M059J (cell line): ENCODE results near the gene S100P. TPM values are rescaled to one million over a fixed set of nuclear protein-coding genes. Genes with fewer than 3 reads are reported as not detected.
"Not testable (repeated sequence)": the region's sequence is repeated elsewhere in the genome, so short reads cannot be mapped to it uniquely, and the experiment has no call there.

Experiments used
- DNase-seq: peaks from one replicate; pipeline ENCODE4 v3.0.0-alpha.2; 2012; ENCODE audit warnings: low read depth
- total RNA-seq: library from RNA; depleted of rRNA; stranded (reverse); fragments of >200 nt; shearing (Covaris generic); gene quantifications from 2 replicates; pipeline ENCODE4 v1.2.3, GENCODE V29; 2014

Gene S100P
- total RNA-seq, 1 experiment from 2014 or later: not detected

DNA sequence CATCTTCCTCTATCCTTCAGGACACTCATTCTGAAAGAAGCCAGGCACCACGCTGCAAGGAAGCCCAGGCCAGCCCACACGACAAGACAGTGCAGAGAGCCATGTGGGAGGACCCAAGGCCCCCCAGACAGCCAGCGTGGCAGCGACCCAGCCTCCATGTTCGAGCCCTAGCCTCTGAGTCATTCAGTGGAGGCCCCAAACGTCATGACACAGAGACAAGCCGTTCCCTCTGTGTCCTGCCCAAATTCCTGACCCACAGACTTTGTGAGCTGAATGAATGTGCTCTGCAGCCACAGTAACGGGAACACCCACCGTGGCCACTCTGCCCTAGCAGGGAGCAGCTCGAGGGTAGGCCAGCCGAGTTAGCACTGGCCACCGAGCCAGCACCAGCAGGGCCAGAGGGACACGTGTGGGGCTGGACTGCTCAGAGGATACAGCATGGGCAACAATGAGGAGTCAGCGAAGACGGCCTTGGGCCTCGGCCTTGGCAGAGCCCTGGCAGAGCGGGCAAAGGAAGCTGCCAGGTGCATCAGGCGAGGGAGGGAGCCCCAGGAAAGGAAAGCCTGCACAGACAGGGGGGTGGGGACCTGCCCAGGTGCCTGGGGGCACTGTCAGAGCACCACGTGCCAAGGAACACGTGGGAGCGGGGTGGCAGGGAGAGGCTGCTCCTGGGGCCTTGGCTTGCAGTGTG, 30.9 kb downstream of the S100P start:
- no peak for DNase-seq

- DNase-seq: not testable (repeated sequence)
These were observed 31.8 kb downstream of the S100P start for GRCh38 chr4:6725427-6725961.

- no peak for DNase-seq
These were observed 33.6 kb downstream of the S100P start for GRCh38 chr4:6727081-6727942.

- DNase-seq: no peak
These were observed 34.2 kb downstream of the S100P start for GRCh38 chr4:6727943-6728250.

DNA sequence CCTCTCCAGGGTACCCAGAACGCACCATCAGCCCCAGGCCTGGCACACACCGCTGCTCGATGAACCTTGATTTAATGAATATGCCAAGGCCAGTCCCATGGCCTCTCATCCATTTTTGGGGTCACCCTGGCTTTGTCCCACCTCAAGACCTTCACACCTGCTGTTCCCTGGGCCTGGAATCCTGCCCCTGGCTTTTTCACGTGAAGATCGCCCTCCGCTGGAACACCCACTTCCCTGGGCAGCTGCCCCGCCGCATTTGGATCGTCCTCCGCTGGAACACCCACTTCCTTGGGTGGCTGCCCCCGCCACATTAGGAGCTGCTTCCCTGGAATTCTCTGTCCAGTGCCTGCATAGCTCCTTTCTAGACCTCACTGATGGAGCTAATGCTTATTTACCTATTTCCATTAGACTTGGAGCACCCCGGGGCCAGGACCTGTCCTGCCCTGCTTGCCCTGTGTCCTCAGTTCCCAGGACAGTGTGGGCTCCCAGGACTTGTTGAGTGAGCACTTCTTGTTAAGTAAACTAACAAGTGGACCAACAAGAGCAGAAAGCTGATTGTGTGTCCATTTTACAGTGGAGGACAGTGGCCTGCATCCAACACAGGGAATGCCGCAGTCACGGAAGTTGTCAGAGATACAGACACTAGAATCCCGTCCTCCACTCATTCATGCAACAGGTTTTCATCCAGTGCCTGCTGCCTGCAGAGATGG, 34.8 kb downstream of the S100P start:
- no peak for DNase-seq

DNA sequence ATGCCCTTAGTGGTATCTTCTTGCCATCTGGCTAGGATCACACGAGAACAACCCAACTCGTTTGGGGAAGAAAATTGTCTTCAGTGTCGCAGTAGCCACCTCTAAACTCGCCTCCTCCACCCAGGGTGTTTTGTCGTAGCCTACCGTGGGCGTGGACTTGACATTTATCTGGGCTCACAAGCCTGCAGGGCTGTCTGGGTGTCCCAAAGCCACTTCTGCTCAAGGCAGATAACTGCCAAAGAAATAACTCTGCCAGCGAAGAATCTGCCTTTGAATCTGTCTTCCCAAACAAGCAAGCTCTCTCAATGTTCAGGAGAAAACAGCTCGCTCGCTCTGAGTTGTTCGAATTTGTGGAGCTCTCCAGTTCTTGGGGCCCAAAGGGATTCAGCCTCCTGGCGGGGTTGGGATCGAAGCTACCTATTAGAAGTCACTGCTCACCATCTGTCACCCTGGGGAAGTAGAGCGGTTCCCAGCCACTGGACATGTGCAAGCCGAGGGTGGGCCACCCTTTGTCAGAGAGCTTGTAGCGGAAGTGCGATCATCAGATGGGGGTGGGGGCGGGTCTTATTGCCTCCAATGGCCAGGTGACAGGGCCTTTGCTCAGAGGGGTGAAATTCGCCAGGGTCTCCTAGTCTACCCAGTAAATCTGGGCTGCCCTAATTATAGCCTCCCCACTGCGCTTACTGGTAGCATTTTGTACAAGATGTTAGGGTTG, 37.1 kb downstream of the S100P start:
- no peak for DNase-seq

DNA sequence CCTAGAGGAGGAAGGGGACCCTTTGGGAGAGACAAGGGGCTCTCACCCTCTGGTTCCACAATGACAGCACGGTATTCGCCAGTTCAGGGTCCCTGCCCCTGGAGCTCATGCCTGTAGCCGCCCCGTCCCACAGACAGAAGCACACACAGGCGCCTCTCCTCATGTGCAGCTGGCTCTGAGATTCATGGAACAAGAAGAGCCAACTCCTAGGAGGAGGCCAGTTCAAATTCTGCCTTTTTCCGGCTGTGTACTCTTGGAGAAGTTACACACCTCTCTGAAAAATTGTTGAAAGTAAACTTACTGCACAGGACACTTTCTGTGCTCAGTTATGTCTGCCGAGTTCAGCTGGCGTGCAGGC, 37.6 kb downstream of the S100P start:
- DNase-seq: no peak

DNA sequence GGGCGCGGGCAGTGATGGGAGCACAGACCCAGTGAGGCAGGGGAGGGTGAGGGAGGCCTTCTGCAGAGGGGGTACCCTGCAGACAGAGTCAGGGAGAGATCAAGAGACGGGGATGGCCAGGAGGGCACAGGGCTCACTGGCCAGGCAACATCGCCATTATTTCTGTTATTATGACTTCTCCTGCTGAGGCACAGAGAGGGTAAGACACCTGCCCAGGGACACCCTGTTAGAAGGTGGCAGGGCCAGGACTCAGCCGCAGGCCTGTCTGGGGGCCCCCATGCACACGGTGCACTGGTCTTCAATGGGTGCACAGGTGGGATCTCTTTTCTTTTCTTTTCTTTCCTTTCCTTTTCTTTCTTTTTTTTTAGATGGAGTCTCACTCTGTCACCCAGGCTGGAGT, 38.1 kb downstream of the S100P start:
- DNase-seq: no peak

GRCh38 chr4:6732441-6733357, 39.0 kb downstream of the S100P start:
- peak; percentile 86 for DNase-seq

DNA sequence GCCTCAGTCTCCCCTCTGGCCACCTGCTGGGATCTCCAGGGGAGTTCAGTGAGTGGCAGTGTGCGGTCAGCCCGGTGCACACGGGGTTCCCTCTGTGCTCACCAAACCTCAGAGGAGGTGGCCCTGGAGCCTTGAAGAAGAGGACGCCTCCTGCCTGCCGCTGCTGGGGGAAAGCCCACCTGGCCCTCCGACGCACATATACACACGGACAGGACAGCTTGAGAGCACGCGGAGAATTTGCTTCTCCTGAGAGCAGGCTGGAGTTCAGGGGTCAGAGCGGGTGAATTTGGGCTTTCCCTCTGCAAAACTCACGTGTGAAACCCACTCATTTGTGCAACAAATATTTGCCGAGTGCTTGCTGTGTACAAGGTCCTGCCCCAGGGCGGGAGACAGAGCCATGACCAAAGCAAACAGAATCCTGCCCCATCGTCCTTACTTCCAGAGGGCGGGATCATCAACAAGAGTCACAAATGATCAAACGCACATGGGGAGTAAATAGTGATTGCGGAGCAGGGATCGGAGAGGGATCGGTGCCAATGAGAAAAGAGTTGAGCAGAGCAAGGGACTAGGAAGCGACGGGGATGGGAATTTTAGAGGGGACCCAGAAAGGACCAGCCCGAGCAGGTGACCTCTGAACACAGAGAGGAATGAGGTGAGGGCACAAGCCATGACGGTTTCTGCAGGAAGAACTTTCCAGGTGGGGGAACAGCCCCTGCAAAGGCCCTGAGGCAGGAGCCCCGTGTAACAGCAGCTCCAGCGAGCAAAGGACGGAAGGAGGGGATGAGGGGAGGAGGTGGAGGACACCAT, 39.9 kb downstream of the S100P start:
- no peak for DNase-seq

DNA sequence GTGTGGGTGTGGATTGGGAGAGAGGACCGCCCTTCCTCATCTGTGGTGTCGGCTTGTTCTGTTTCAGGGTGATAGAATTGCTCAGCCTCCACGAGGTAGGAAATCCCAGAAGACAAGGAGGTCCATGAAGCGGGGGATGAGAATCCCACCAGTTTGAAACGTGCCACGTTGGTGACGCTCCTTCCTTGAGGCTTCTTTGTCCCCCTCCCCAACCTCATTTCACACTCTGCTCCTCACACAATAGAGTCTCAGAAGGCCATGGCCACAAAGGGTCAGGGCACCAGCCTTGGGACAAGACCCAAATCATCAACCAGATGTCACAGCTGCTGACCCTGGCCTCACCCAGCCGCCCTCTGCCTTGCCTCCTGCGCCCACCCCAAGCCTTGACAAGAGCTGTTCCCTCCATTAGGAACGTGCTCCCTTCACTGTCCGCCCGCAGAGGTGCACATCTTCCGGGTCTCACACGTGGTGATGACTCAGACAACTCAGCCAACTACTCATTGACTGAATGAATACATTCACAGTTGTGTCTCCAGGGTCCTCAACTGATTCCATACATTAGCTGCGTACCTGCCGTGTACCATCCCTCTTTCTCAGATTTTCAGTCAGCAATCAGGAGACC, 40.6 kb downstream of the S100P start:
- no peak for DNase-seq

DNA sequence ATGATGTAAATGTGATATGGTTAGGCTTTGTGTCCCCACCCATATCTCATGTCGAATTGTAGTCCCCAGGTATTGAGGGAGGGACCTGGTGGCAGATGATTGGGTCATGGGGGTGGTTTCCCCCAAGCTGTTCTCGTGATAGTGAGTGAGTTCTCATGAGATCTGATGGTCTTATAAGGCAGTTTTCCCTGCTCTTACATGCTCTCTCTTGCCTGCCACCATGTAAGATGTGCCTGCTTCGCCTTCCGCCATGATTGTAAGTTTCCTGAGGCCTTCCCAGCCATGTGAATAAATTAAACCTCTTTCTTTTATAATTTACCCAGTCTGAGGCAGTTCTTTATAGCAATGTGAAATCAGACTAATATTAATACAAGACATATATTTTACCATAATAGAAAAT, 46.2 kb downstream of the S100P start:
- no peak for DNase-seq

DNA sequence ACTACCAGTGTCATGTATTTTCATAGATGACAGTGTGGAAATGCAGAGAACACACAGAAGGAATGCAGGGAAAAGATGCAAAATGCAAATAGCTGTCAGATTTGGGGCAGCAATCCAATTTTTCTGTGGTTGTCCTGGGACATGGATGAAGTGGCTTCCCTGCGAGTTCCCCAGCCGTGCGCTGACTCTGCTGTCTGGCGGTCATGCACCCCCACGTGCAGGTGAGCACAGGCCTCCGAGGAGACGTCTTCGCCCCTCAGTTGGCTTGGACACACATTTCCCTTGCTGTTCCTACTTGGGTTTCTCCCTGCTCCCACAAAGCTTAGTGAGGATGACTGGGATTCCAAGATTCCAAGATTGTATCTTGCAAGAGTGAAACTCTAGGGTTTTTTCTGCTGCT, 46.7 kb downstream of the S100P start:
- DNase-seq: no peak

DNA sequence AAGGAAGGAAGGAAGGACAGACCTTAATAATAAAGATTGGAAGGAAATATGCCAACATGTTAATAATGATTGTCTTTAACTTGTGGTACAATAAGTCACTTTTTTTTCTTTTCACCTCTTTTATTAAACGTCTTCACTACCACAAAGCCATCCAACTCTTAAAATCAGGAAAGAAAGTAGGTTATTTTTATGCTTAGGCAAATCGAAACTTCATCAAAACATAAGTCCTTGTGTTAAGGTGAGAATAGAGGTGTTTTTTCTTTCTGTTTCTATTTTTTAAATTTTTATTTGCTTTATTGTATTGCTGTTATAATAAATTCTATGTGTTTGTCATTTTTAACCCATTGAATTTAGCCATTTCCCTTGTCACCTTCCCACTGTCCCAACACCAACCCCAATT, 48.8 kb downstream of the S100P start:
- DNase-seq: no peak

DNA sequence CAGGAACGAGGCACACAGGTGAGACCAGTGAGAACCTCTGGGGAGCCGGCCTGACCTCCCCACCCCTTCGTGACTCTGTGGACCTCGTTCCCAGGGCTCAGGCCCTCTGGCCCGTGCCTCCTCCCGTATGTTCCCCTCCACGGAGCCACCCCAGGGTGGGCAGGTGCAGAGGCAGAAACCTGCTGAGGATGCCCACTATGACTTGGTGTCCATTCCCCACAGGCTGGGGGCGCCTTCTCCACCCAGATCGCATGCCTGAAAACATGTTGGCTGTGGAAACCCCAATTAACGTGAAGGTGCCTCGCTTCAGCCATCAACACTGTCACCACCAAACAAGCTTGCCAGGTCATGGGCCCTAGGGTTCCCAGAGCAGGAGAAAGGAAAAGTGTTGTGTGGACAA, 49.3 kb downstream of the S100P start:
- no peak for DNase-seq
